Prostate gland (tissue), 2 donors: ENCODE measurements around the gene TTC23.

ENCODE experiments used
- CTCF ChIP-seq, 4 experiments: fragments of 200-600 bp in 2 of 4; fragments of 450-650 bp in 2 of 4; sonication (generic) in 2 of 4; IDR thresholded peaks; 1 replicate in 3 of 4; 2 replicates in 1 of 4; pipeline ENCODE4 v1.5.1; 2016 to 2019; ENCODE audit warnings: antibody characterized with exemption in 4 of 4, mild to moderate bottlenecking in 2 of 4, moderate library complexity in 2 of 4
- POLR2AphosphoS5 ChIP-seq: sonication (generic); formaldehyde crosslinking; IDR thresholded peaks from one replicate; pipeline ENCODE4 v1.6.1; 2017; ENCODE audit warnings: antibody characterized with exemption

- TF ChIP-seq POLR2AphosphoS5, result no peak
- no peak for TF ChIP-seq CTCF (IDR thresholded peaks at IDR 0.05)
Measured at GRCh38 chr15:99126930-99127329, 122.5 kb downstream of the TTC23 start.
